Left lobe of liver (tissue), 2 donors: Measurements from ENCODE around the gene TRIM48. TPM values are rescaled to one million over a fixed set of nuclear protein-coding genes. Genes with fewer than 3 reads are reported as not detected.
"Not testable (repeated sequence)": the region's sequence is repeated elsewhere in the genome, so short reads cannot be mapped to it uniquely, and the experiment has no call there.

Source experiments
- ATAC-seq: fragments of 200-7000 bp; cut with Tn5 transposase; one replicate; pipeline ENCODE4 v1.9.1; 2020; ENCODE audit warnings: mild to moderate bottlenecking, moderate library complexity
- DNase-seq: peaks from one replicate; pipeline ENCODE4 v3.0.0-alpha.2; 2020; ENCODE audit warnings: low spot score
- total RNA-seq: library from RNA; stranded (reverse); gene quantifications from one replicate; pipeline ENCODE4 v1.2.1, GENCODE V29; 2021
- donor health status: DM: no; HTN: no; CAD: no; lungs with moderate emphysema.
- donor health status: DM: no; HTN: yes; CAD: no.

TRIM48 gene, protein sequence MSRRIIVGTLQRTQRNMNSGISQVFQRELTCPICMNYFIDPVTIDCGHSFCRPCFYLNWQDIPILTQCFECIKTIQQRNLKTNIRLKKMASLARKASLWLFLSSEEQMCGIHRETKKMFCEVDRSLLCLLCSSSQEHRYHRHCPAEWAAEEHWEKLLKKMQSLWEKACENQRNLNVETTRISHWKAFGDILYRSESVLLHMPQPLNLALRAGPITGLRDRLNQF
- not detected for total RNA-seq

DNA sequence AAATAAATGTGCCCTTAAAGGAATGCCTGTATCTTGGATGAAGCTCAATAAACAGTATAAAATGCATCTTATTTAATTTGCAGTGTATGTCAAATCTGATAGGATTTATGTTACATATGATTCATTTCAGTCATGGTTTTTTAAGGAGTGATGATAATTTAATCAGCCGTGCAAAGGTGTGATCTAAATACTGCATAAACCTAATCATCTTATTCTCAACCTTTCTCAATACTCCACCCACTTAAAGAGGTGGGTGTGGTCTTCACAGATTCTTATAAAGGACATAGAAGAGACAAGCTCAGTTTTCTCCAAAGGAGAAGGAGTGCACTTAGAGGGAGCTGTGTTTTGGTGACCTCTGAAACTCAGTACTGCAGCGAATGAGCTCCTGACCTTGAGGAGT, at the start of gene TRIM48:
Gene TRIM48, plus strand, starts transcription at position 301 of the 400 bp plus-strand sequence. CDS start 113 bp downstream, outside the sequence.
- not testable (repeated sequence) for ATAC-seq, DNase-seq

DNA sequence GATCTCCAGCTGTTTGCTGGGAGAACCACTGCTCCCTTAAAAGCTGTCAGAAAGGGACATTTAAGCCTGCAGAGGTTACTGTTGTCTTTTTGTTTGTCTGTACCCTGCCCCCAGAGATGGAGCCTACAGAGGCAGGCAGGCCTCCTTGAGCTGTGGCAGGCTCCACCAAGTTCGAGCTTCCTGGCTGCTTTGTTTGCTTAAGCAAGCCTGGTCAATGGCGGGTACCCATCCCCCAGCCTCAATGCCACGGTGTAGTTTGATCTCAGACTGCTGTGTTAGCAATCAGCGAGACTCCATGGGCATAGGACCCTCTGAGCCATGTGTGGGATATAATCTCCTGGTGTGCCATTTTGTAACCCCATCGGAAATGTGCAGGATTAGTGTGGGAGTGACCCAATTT, 23.6 kb upstream of the TRIM48 start:
- ATAC-seq: not testable (repeated sequence)
- peak; percentile 14 for DNase-seq

DNA sequence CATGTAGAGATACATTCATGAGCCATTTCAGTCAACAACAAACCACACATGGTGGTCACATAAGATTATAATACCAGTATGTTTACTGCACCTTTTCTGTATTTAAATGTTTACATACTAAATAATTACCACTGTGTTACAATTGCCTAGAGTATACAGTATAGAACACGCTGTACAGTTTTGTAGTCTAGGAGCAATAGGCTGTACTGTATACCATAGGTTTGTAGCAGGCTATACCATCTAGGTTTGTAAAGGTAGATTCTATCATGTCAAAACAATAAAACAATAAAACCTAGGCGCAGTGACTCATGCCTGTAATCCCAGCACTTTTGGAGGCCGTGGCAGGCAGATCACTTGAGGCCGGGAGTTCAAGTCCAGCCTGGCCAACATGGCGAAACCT, 1.1 kb downstream of the TRIM48 start:
- ATAC-seq: no peak
- no peak for DNase-seq

Other genes starting within 250 kb of the TRIM48 start
- not detected for gene OR4A16, start 81.0 kb downstream of the TRIM48 start, total RNA-seq
- not detected for gene OR4A15, start 105.8 kb downstream of the TRIM48 start, total RNA-seq